CD1c-positive myeloid dendritic cell (primary cell): Measurements from ENCODE around the gene PRPF4.
"Not testable (repeated sequence)": the region's sequence is repeated elsewhere in the genome, so short reads cannot be mapped to it uniquely, and the experiment has no call there.

Experiments used
- DNase-seq: peaks from one replicate; pipeline ENCODE4 v3.0.0-alpha.2; 2016; ENCODE audit errors: extremely low spot score

The PRPF4 gene

GRCh38 chr9:113267911-113268566, 7.4 kb upstream of the PRPF4 start:
- no peak for DNase-seq

GRCh38 chr9:113269355-113269754, 6.1 kb upstream of the PRPF4 start:
- no peak for DNase-seq

- no peak for DNase-seq
Measured at GRCh38 chr9:113269871-113270270, 5.6 kb upstream of the PRPF4 start.

GRCh38 chr9:113274474-113275156, 843 bp upstream of the PRPF4 start:
- peak; percentile 79 for DNase-seq

GRCh38 chr9:113278840-113279239, 3.4 kb downstream of the PRPF4 start:
- DNase-seq: no peak

- DNase-seq: no peak
Measured at GRCh38 chr9:113281356-113281755, 5.9 kb downstream of the PRPF4 start.

GRCh38 chr9:113289091-113289490, 13.6 kb downstream of the PRPF4 start:
- no peak for DNase-seq

- DNase-seq: no peak
Measured at GRCh38 chr9:113290052-113290607, 14.7 kb downstream of the PRPF4 start.

GRCh38 chr9:113293285-113293878, 17.9 kb downstream of the PRPF4 start:
- no peak for DNase-seq

GRCh38 chr9:113296247-113296646, 20.8 kb downstream of the PRPF4 start:
- not testable (repeated sequence) for DNase-seq

GRCh38 chr9:113296796-113297558, 21.5 kb downstream of the PRPF4 start:
- no peak for DNase-seq

GRCh38 chr9:113298311-113298710, 22.9 kb downstream of the PRPF4 start:
- DNase-seq: no peak

GRCh38 chr9:113298924-113299770, 23.7 kb downstream of the PRPF4 start:
- no peak for DNase-seq

GRCh38 chr9:113299800-113300292, 24.4 kb downstream of the PRPF4 start:
- peak; percentile 72 for DNase-seq

- DNase-seq: no peak
Measured at GRCh38 chr9:113301548-113301947, 26.1 kb downstream of the PRPF4 start.

GRCh38 chr9:113302792-113303418, 27.4 kb downstream of the PRPF4 start, which contains the start of gene RNF183:
TSS of gene RNF183 (minus strand) at chr9:113303376. CDS start at chr9:113298184, 5,192 bp downstream.
- DNase-seq: no peak

GRCh38 chr9:113306566-113306965, 31.1 kb downstream of the PRPF4 start:
- no peak for DNase-seq

GRCh38 chr9:113307396-113307975, 32.0 kb downstream of the PRPF4 start:
- no peak for DNase-seq

- DNase-seq: peak; percentile 34
Measured at GRCh38 chr9:113309204-113309813, 33.9 kb downstream of the PRPF4 start.

GRCh38 chr9:113310538-113310937, 35.1 kb downstream of the PRPF4 start:
- no peak for DNase-seq
